ENCODE data around the gene GALNT12. TPM values are rescaled to one million over a fixed set of nuclear protein-coding genes. Genes with fewer than 3 reads are reported as not detected.

Gene GALNT12
- total RNA-seq, 1 experiment from 2014 or later: 52.9 TPM

DNA sequence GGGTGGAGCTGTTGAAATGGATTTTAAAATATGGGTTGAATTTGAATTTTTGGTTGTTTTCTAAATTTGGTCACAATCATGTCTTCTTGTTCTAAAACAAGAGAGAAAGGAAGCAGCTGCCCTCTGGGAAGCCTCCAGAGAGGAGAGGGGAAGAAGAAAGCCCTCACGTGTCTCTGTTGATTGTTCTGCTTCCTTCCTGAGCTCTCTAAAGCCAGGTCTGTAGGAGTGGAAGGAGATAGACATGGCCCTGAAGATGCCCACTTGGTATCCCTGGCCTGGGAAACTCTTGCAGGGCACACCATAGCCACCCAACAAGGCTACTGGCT, 59.6 kb downstream of the GALNT12 start:
- CTCF ChIA-PET: no interaction called here

DNA sequence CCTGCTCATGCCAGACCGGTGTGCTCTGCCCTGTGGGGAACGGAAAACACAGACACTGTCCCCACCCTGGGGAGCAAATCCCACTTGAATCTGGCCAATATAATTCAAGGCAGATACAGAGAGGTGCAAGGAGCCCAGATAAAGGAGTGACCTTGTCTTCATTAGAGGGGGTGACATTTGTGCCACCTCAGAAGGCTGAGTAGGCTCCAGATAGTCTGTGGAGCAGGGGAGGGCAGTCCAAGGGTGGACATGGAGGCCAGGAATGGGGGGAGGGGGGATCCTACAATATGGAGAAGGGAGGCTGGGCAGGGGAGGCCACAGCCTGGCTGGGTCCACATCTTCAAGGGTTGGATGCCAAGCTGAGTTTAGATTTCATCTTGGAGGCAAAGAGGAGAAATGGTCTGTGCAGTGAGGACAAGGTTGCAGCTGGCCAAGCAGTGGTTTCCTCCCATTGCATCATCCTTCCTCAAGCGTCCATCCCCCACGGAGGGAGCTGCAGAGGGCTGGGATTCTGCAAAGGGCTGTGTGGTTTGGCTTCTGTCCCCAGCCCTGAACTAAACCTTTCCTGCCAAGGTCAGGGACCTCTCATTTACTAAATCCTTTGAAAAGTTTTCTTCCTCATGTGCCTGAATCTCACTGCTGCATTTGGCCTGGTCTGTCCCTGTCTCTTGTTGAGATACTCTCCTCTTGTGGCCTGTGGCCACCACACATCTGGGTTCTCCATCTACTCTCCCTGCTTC, 60.1 kb downstream of the GALNT12 start:
- ChIA-PET POLR2A (ENCODE audit: unreplicated experiment) (no interaction called here), CTCF (no interaction called here)
- DNase-seq: peak in 1 of 2 experiments; percentile 23
- intact Hi-C loops (cut with micrococcal nuclease; ENCODE audit: unreplicated experiment): no loop called here
- Histone ChIP-seq H3F3A (ENCODE audit: insufficient read depth, low read depth) (no peaks in the 10 kb centered on the region), H3K9me3 (ENCODE audit: insufficient read depth, low read depth) (no peaks in the 10 kb centered on the region), H3K9me2 (ENCODE audit: insufficient read depth) (no peaks in the 10 kb centered on the region), H3K36me3 (ENCODE audit: low read depth) (no peaks in the 10 kb centered on the region), H3K4me2 (peak overlapping the region; percentile 43; the same call in 1 of the 2 replicates), H3K27me3 (ENCODE audit: insufficient read depth, low read depth) (no peaks in the 10 kb centered on the region), H3K4me3 (no peak overlapping the region), H3K27ac (peak overlapping the region; percentile 54; the same call in 1 of the 2 replicates), H4K20me1 (ENCODE audit: insufficient read depth) (no peaks in the 10 kb centered on the region), H2AFZ (peak overlapping the region; percentile 19), H3K4me1 (replicated peaks; ENCODE audit: insufficient read depth) (peaks cover 23% of the 10 kb centered on the region), H3K79me2 (ENCODE audit: low read depth) (no peaks in the 10 kb centered on the region)
- TF ChIP-seq, protein P1, sequence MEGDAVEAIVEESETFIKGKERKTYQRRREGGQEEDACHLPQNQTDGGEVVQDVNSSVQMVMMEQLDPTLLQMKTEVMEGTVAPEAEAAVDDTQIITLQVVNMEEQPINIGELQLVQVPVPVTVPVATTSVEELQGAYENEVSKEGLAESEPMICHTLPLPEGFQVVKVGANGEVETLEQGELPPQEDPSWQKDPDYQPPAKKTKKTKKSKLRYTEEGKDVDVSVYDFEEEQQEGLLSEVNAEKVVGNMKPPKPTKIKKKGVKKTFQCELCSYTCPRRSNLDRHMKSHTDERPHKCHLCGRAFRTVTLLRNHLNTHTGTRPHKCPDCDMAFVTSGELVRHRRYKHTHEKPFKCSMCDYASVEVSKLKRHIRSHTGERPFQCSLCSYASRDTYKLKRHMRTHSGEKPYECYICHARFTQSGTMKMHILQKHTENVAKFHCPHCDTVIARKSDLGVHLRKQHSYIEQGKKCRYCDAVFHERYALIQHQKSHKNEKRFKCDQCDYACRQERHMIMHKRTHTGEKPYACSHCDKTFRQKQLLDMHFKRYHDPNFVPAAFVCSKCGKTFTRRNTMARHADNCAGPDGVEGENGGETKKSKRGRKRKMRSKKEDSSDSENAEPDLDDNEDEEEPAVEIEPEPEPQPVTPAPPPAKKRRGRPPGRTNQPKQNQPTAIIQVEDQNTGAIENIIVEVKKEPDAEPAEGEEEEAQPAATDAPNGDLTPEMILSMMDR (conservative IDR thresholded peaks at IDR 0.05): no peak
- no peak for TF ChIP-seq EZH2 (IDR thresholded peaks at IDR 0.05; ENCODE audit: low read depth)
- no TSS peak for BruUV-seq (replicated peaks)

More for the DNA sequence above, 59.6 kb downstream of the GALNT12 start:
- intact Hi-C loops (cut with micrococcal nuclease; ENCODE audit: unreplicated experiment): no loop called here
- H3K4me2 ChIP-seq: no peak overlapping the region
- no peaks in the 10 kb centered on the region for H4K20me1 ChIP-seq (ENCODE audit: insufficient read depth)
- H2AFZ ChIP-seq: no peak overlapping the region
- H3K36me3 ChIP-seq (ENCODE audit: low read depth): no peaks in the 10 kb centered on the region
- TF ChIP-seq EZH2 (IDR thresholded peaks at IDR 0.05; ENCODE audit: low read depth): no peak
- TF ChIP-seq, protein P1 (conservative IDR thresholded peaks at IDR 0.05): no peak
- POLR2A ChIA-PET (ENCODE audit: unreplicated experiment): no interaction called here
- H3K4me3 ChIP-seq: no peak overlapping the region
- H3K9me3 ChIP-seq (ENCODE audit: insufficient read depth, low read depth): no peaks in the 10 kb centered on the region
- H3K4me1 ChIP-seq (replicated peaks; ENCODE audit: insufficient read depth): peaks cover 23% of the 10 kb centered on the region
- H3F3A ChIP-seq (ENCODE audit: insufficient read depth, low read depth): no peaks in the 10 kb centered on the region; the same call in 1 of the 2 replicates
- H3K27ac ChIP-seq: no peak overlapping the region
- H3K9me2 ChIP-seq (ENCODE audit: insufficient read depth): no peaks in the 10 kb centered on the region
- no peaks in the 10 kb centered on the region for H3K27me3 ChIP-seq (ENCODE audit: insufficient read depth, low read depth)
- no peak for DNase-seq
- H3K79me2 ChIP-seq (ENCODE audit: low read depth): no peaks in the 10 kb centered on the region
- BruUV-seq (replicated peaks): no TSS peak

GRCh38 chr9:98869078-98869745, 61.7 kb downstream of the GALNT12 start:
- CTCF ChIA-PET: no interaction called here

More at GRCh38 chr9:98869078-98869745, 61.7 kb downstream of the GALNT12 start:
- Histone ChIP-seq H3K9me3 (ENCODE audit: insufficient read depth, low read depth) (no peaks in the 10 kb centered on the region), H3K27ac (no peak overlapping the region), H3K36me3 (ENCODE audit: low read depth) (no peaks in the 10 kb centered on the region), H3K9me2 (ENCODE audit: insufficient read depth) (no peaks in the 10 kb centered on the region), H2AFZ (no peak overlapping the region), H3K4me2 (no peak overlapping the region), H3K27me3 (ENCODE audit: insufficient read depth, low read depth) (no peaks in the 10 kb centered on the region), H4K20me1 (ENCODE audit: insufficient read depth) (no peaks in the 10 kb centered on the region), H3F3A (ENCODE audit: insufficient read depth, low read depth) (no peaks in the 10 kb centered on the region), H3K79me2 (ENCODE audit: low read depth) (no peaks in the 10 kb centered on the region), H3K4me3 (no peak overlapping the region), H3K4me1 (replicated peaks; ENCODE audit: insufficient read depth) (peaks cover 23% of the 10 kb centered on the region)
- no peak for TF ChIP-seq EZH2 (IDR thresholded peaks at IDR 0.05; ENCODE audit: low read depth)
- TF ChIP-seq, protein P1 (conservative IDR thresholded peaks at IDR 0.05): no peak
- POLR2A ChIA-PET (ENCODE audit: unreplicated experiment): no interaction called here
- no TSS peak for BruUV-seq (replicated peaks)
- DNase-seq: no peak
- intact Hi-C loops (cut with micrococcal nuclease; ENCODE audit: unreplicated experiment): no loop called here

All from PC-9 (cell line).